Activated T-helper 17 cell treated with anti-CD3 and anti-CD28 coated beads, Interleukin-2, amount 50 U/mL, for 72 hours (primary cell): ENCODE results near the gene BMERB1. TPM values are rescaled to one million over a fixed set of nuclear protein-coding genes. Genes with fewer than 3 reads are reported as not detected.

Source experiments
- ATAC-seq: fragments of 150-1000 bp; cut with Tn5 transposase; replicated peaks from 2 replicates; pipeline ENCODE4 v1.10.0; 2021; ENCODE audit warnings: mild to moderate bottlenecking, moderate library complexity
- H3K27ac Mint-ChIP-seq: one replicate; pipeline ENCODE4 v1.8.0; 2022; ENCODE audit warnings: mixed read lengths
- H3K27me3 Mint-ChIP-seq: one replicate; pipeline ENCODE4 v1.8.0; 2022; ENCODE audit warnings: mixed read lengths
- H3K36me3 Mint-ChIP-seq: one replicate; pipeline ENCODE4 v1.8.0; 2022; ENCODE audit warnings: low read depth, mild to moderate bottlenecking, mixed read lengths
- H3K4me1 Mint-ChIP-seq: one replicate; pipeline ENCODE4 v1.8.0; 2022; ENCODE audit warnings: mixed read lengths
- H3K4me3 Mint-ChIP-seq: one replicate; pipeline ENCODE4 v1.8.0; 2022; ENCODE audit warnings: mild to moderate bottlenecking, mixed read lengths
- H3K9me3 Mint-ChIP-seq: one replicate; pipeline ENCODE4 v1.8.0; 2022; ENCODE audit warnings: mixed read lengths
- total RNA-seq, 2 donors: library from RNA; stranded (reverse); gene quantifications; one replicate each; pipeline ENCODE4 v1.2.3, GENCODE V29; 2022

Gene BMERB1
- total RNA-seq, 2 donors from 2014 or later = 7.0 to 19.3 TPM

DNA sequence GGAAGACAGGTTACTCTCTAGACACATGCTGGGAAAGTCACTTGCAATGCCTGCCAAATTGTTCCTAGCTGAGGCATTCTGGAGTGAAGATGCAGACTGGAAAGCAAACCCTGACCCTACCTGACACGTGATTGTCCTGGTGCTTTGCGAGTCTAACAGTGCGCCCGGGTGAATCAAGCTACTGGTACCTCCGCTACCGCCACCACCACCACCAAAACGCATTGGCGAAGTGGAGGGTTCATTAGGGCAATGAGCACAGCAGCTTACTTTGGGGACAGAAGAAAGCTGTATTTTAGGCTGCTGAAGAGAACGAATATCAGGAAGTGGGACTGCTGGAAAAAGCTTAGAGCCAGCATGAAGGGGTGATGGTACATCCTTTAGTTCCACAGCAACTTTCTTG, 201.5 kb downstream of the BMERB1 start:
- H3K4me1 Mint-ChIP-seq = peaks cover 46% of the 10 kb centered on the region

GRCh38 chr16:15636392-15636873, 202.0 kb downstream of the BMERB1 start:
- Mint-ChIP-seq H3K36me3 (peaks cover 96% of the 10 kb centered on the region), H3K4me3 (peak overlapping the region; percentile 98), H3K27me3 (no peaks in the 10 kb centered on the region), H3K9me3 (peaks cover 4% of the 10 kb centered on the region), H3K4me1 (peaks cover 51% of the 10 kb centered on the region), H3K27ac (peak overlapping the region; percentile 90)
- peak; percentile 52 for ATAC-seq

More for the DNA sequence above, 201.5 kb downstream of the BMERB1 start:
- Mint-ChIP-seq H3K4me3 (peak overlapping the region; percentile 98), H3K27me3 (no peaks in the 10 kb centered on the region), H3K36me3 (peaks cover 97% of the 10 kb centered on the region), H3K27ac (peak overlapping the region; percentile 90), H3K9me3 (peaks cover 4% of the 10 kb centered on the region)
- no peak for ATAC-seq

Other genes with a start within 250 kb of the BMERB1 start
- gene NPIPA5, start 56.3 kb upstream of the BMERB1 start, total RNA-seq = 10 to 100 TPM in 1 of 2 donors, 1 to 10 TPM in 1; 7.6 to 12.4 TPM
- not detected for gene MPV17L, start 38.8 kb upstream of the BMERB1 start, total RNA-seq
- gene MARF1, start 208.6 kb downstream of the BMERB1 start, total RNA-seq = 100 to 1,000 TPM in 1 of 2 donors, 10 to 100 TPM in 1; 85.0 to 120 TPM
- gene NDE1, start 215.7 kb downstream of the BMERB1 start, total RNA-seq = 100 to 1,000 TPM; 112 to 117 TPM